Endometrial microvascular endothelial cells (primary cell): ENCODE results near the gene POLL. TPM values are rescaled to one million over a fixed set of nuclear protein-coding genes. Genes with fewer than 3 reads are reported as not detected.

ENCODE experiments used
- in situ Hi-C: cut with HindIII; loops from 2 replicates; pipeline ENCODE4 v1.10.0; 2017; ENCODE audit warnings: low sequenced_read_pairs, low pct_unique_long_range_greater_than_20kb; ENCODE audit errors: inconsistent ontology term
- total RNA-seq: library from RNA; depleted of rRNA; stranded (reverse); fragments of >200 nt; gene quantifications from one replicate; pipeline ENCODE4 v1.2.3, GENCODE V29; 2015; ENCODE audit errors: inconsistent ontology term

POLL gene
- total RNA-seq, 1 donor from 2014 or later = 27.0 TPM

DNA sequence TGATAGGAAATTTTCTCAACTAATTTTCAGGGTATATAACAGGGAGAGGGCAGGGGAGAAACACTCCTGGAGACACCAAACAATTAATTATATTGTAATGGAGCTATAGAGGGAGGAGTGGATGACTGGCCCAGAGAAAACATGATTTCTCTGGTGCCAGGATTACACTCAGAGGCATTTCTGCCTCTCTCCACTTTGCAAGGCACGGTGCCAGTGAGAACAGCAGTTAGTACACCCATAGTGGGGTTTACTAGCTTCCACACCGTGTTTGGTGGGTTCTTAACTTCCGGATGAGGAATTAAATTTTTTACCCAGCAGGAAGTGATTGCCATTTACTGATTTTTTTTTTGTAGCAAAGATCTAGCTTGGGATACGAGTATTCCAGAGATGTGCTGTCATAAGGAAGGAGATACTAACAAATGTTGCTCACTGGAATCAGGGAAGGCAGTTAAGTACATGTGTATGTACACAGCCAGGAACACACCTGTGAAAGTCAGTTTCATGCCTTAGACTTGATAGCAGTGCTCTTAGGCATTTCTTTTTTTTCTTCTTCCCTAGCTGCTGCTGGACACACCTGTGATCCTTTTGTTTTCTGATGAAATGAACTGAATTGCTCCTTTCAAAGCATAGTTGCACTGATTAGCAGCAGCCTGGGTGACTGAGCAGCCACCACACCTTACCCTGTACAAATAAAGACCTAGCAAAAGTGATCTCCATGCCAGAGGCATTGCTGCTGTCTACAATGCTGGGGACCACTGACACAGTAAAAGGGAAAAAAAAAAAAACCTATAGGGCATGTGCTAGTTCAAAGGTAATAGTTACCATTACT, 58.1 kb downstream of the POLL start:
- in situ Hi-C loops = no loop called here

DNA sequence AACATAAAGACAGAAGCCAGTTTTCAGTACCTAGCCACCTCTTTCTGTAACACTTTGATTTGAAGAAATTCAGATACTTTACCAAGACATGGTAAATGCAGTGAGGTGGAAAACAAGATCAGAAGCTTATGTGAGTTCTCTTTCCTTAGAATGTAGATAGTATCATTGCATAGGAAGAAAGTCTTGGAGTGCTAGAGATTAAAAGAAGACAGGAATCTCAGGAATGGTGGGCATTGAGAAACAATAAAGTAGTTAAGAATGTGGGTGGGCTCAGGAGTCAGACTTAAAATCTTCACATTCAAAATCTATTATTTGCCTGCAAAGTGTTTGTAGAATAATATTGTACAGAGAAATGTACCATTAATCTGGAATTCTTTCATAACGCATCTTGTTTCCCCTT, 58.9 kb downstream of the POLL start:
- in situ Hi-C loops = no loop called here

Other genes with a start within 250 kb of the POLL start
- 14.5 TPM for gene BTRC, start 234.1 kb downstream of the POLL start, total RNA-seq
- 45.9 TPM for gene DPCD, start 64 bp upstream of the POLL start, total RNA-seq
- gene FBXW4, start 106.9 kb upstream of the POLL start, total RNA-seq = 13.9 TPM
- gene FGF8, start 187.9 kb upstream of the POLL start, total RNA-seq = not detected
- gene NPM3, start 195.2 kb upstream of the POLL start, total RNA-seq = 192 TPM
- 51.8 TPM for gene OGA, start 230.2 kb upstream of the POLL start, total RNA-seq